H9 (cell line): Measurements from ENCODE around the gene VWC2. TPM values are rescaled to one million over a fixed set of nuclear protein-coding genes. Genes with fewer than 3 reads are reported as not detected.

ENCODE experiments used
- DNase-seq: peaks from one replicate; pipeline ENCODE4 v3.0.0-alpha.2; 2017
- H2AFZ ChIP-seq: one replicate; pipeline ENCODE4 v1.6.1; 2013; ENCODE audit warnings: mild to moderate bottlenecking, low read length, control low read depth, moderate library complexity
- H2AK5ac ChIP-seq: 2 replicates; pipeline ENCODE4 v1.6.1; 2013; ENCODE audit warnings: low read length, control low read depth, mixed read lengths; ENCODE audit not compliant: insufficient read length
- H2BK120ac ChIP-seq: one replicate; pipeline ENCODE4 v1.6.1; 2013; ENCODE audit warnings: low read depth, mild to moderate bottlenecking, low read length, control low read depth, inconsistent platforms; ENCODE audit not compliant: poor library complexity, severe bottlenecking
- H2BK12ac ChIP-seq: 2 replicates; pipeline ENCODE4 v1.6.1; 2013; ENCODE audit warnings: low read length, control low read depth, mixed read lengths, low read depth; ENCODE audit not compliant: insufficient read length
- H2BK15ac ChIP-seq: 2 replicates; pipeline ENCODE4 v1.6.1; 2013; ENCODE audit warnings: low read depth, low read length, control low read depth
- H2BK20ac ChIP-seq: one replicate; pipeline ENCODE4 v1.6.1; 2013; ENCODE audit warnings: low read depth, mild to moderate bottlenecking, low read length, control low read depth, inconsistent platforms; ENCODE audit not compliant: poor library complexity, severe bottlenecking
- H2BK5ac ChIP-seq: 2 replicates; pipeline ENCODE4 v1.6.1; 2013; ENCODE audit warnings: low read length, control low read depth, mixed read lengths; ENCODE audit not compliant: insufficient read length
- H3K14ac ChIP-seq: 2 replicates; pipeline ENCODE4 v1.6.1; 2013; ENCODE audit warnings: low read length, control low read depth; ENCODE audit not compliant: insufficient read depth
- H3K18ac ChIP-seq: 2 replicates; pipeline ENCODE4 v1.6.1; 2013; ENCODE audit warnings: low read depth, mild to moderate bottlenecking, mixed read lengths, low read length, control low read depth; ENCODE audit not compliant: insufficient read length
- H3K23ac ChIP-seq: 2 replicates; pipeline ENCODE4 v1.6.1; 2013; ENCODE audit warnings: low read length, control low read depth, mixed read lengths, low read depth; ENCODE audit not compliant: insufficient read length
- H3K23me2 ChIP-seq: 2 replicates; pipeline ENCODE4 v1.6.1; 2013; ENCODE audit warnings: low read depth, mild to moderate bottlenecking, mixed read lengths, low read length, control low read depth; ENCODE audit not compliant: insufficient read length, poor library complexity, severe bottlenecking
- H3K27ac ChIP-seq: 2 replicates; pipeline ENCODE4 v1.5.1; 2013; ENCODE audit warnings: low read length, control low read depth, mixed read lengths, low read depth; ENCODE audit not compliant: insufficient read length
- H3K27me3 ChIP-seq: 2 replicates; pipeline ENCODE4 v1.6.1; 2013; ENCODE audit warnings: low read length, control low read depth, inconsistent platforms; ENCODE audit not compliant: insufficient read depth
- H3K4ac ChIP-seq: 2 replicates; pipeline ENCODE4 v1.6.1; 2013; ENCODE audit warnings: low read depth, mild to moderate bottlenecking, control low read depth, inconsistent platforms, low read length, moderate library complexity
- H3K4me1 ChIP-seq: 2 replicates; pipeline ENCODE4 v1.6.1; 2013; ENCODE audit warnings: low read length, control low read depth, inconsistent platforms; ENCODE audit not compliant: insufficient read depth
- H3K4me2 ChIP-seq: 2 replicates; pipeline ENCODE4 v1.6.1; 2013; ENCODE audit warnings: low read length, control low read depth, mixed read lengths; ENCODE audit not compliant: insufficient read length, insufficient read depth
- H3K56ac ChIP-seq: 2 replicates; pipeline ENCODE4 v1.6.1; 2013; ENCODE audit warnings: low read depth, mild to moderate bottlenecking, mixed read lengths, low read length, control low read depth; ENCODE audit not compliant: insufficient read length
- H3K79me1 ChIP-seq: 2 replicates; pipeline ENCODE4 v1.6.1; 2013; ENCODE audit warnings: low read depth, mild to moderate bottlenecking, moderate library complexity, low read length, control low read depth, inconsistent platforms; ENCODE audit not compliant: insufficient read depth, poor library complexity, severe bottlenecking
- H3K79me2 ChIP-seq: 2 replicates; pipeline ENCODE4 v1.6.1; 2013; ENCODE audit warnings: low read length, control low read depth, inconsistent platforms; ENCODE audit not compliant: insufficient read depth
- H3K9ac ChIP-seq: 2 replicates; pipeline ENCODE4 v1.6.1; 2013; ENCODE audit warnings: low read length, control low read depth, mixed read lengths; ENCODE audit not compliant: insufficient read length; ENCODE audit errors: extremely low read depth
- H3K9me3 ChIP-seq: one replicate; pipeline ENCODE4 v1.6.1; 2013; ENCODE audit warnings: low read depth, low read length, inconsistent platforms; ENCODE audit not compliant: control insufficient read depth
- H3T11ph ChIP-seq: one replicate; pipeline ENCODE4 v1.6.1; 2013; ENCODE audit warnings: mild to moderate bottlenecking, low read length, control low read depth, inconsistent platforms
- H4K20me1 ChIP-seq: one replicate; pipeline ENCODE4 v1.6.1; 2013; ENCODE audit not compliant: control insufficient read depth, insufficient read length, insufficient read depth
- H4K5ac ChIP-seq: 2 replicates; pipeline ENCODE4 v1.6.1; 2013; ENCODE audit warnings: low read depth, mild to moderate bottlenecking, mixed read lengths, low read length, control low read depth; ENCODE audit not compliant: insufficient read length
- H4K8ac ChIP-seq: replicated peaks from 2 replicates; pipeline ENCODE4 v1.6.1; 2013; ENCODE audit warnings: low read length, control low read depth, mixed read lengths, low read depth; ENCODE audit not compliant: insufficient read length
- H4K91ac ChIP-seq: 2 replicates; pipeline ENCODE4 v1.6.1; 2013; ENCODE audit warnings: low read depth, mild to moderate bottlenecking, moderate library complexity, mixed read lengths, low read length, control low read depth; ENCODE audit not compliant: insufficient read length
- H3K27ac Mint-ChIP-seq, 3 experiments: 2 replicates in 2 of 3; 3 replicates in 1 of 3; pipeline ENCODE4 v1.8.0; 2020 to 2021; ENCODE audit warnings: mixed read lengths in 3 of 3, mild to moderate bottlenecking in 1 of 3, moderate library complexity in 1 of 3
- H3K27me3 Mint-ChIP-seq: 2 replicates; pipeline ENCODE4 v1.8.0; 2021; ENCODE audit warnings: low read depth, mild to moderate bottlenecking, moderate library complexity, mixed read lengths
- H3K36me3 Mint-ChIP-seq, 3 experiments: 2 replicates in 2 of 3; 3 replicates in 1 of 3; pipeline ENCODE4 v1.8.0; 2020 to 2021; ENCODE audit warnings: low read depth in 3 of 3, mixed read lengths in 3 of 3; ENCODE audit not compliant: insufficient read depth in 1 of 3
- H3K4me1 Mint-ChIP-seq, 2 experiments: 2 replicates each; pipeline ENCODE4 v1.8.0; 2020; ENCODE audit warnings: mixed read lengths in 2 of 2
- H3K4me3 Mint-ChIP-seq, 2 experiments: 2 replicates in 1 of 2; 3 replicates in 1 of 2; pipeline ENCODE4 v1.8.0; 2020 to 2021; ENCODE audit warnings: mild to moderate bottlenecking in 2 of 2, mixed read lengths in 2 of 2, moderate library complexity in 1 of 2
- H3K9me3 Mint-ChIP-seq, 2 experiments: 2 replicates in 1 of 2; 3 replicates in 1 of 2; pipeline ENCODE4 v1.8.0; 2020; ENCODE audit warnings: mild to moderate bottlenecking in 2 of 2, mixed read lengths in 2 of 2, moderate library complexity in 1 of 2
- CTCF ChIP-seq: fragments of 200-600 bp; sonication (generic); conservative IDR thresholded peaks from 3 replicates; pipeline ENCODE4 v1.8.0; 2021; ENCODE audit warnings: antibody characterized with exemption, mild to moderate bottlenecking
- total RNA-seq: library from RNA; stranded (reverse); gene quantifications from 2 replicates; pipeline ENCODE4 v1.2.1, GENCODE V29; 2021

VWC2 gene
- total RNA-seq, 1 experiment from 2014 or later: 0.02 TPM

- Histone ChIP-seq H4K91ac (no peak overlapping the region), H3K14ac (no peak overlapping the region), H4K20me1 (no peaks in the 10 kb centered on the region), H2AFZ (no peak overlapping the region), H3K79me1 (no peaks in the 10 kb centered on the region), H3K56ac (no peak overlapping the region), H4K8ac (no peak overlapping the region), H3K27me3 (no peaks in the 10 kb centered on the region), H3K79me2 (no peaks in the 10 kb centered on the region), H2BK20ac (no peak overlapping the region), H3T11ph (no peak overlapping the region), H3K27ac (no peak overlapping the region), H2AK5ac (no peak overlapping the region), H3K9ac (no peak overlapping the region), H4K5ac (no peak overlapping the region), H3K9me3 (no peaks in the 10 kb centered on the region), H3K4me2 (no peak overlapping the region), H3K23ac (no peak overlapping the region), H3K4me1 (no peaks in the 10 kb centered on the region), H2BK12ac (no peak overlapping the region), H3K4ac (no peak overlapping the region), H3K18ac (no peak overlapping the region), H2BK120ac (no peak overlapping the region), H2BK15ac (no peak overlapping the region), H2BK5ac (no peak overlapping the region), H3K23me2 (no peaks in the 10 kb centered on the region)
- Mint-ChIP-seq H3K27me3 (no peaks in the 10 kb centered on the region; the same call in 1 of the 2 replicates), H3K27ac (no peak overlapping the region), H3K36me3 (peaks cover 0 to 6% (median 4%) of the 10 kb centered on the region in 3 experiments; a peak in 3 of 7 replicates), H3K4me1 (peaks cover 10 to 14% of the 10 kb centered on the region in 2 experiments), H3K4me3 (no peak overlapping the region), H3K9me3 (peaks cover 3 to 4% of the 10 kb centered on the region in 2 experiments; a peak in 2 of 5 replicates)
- DNase-seq: no peak
- TF ChIP-seq CTCF: no peak
Measured at GRCh38 chr7:49724071-49724470, 49.4 kb upstream of the VWC2 start.
